Brain microvascular endothelial cell (primary cell): ENCODE results near the gene CCBE1.

Source experiments
- DNase-seq: peaks from one replicate; pipeline ENCODE4 v3.0.0-alpha.2; 2020
- H3K27ac ChIP-seq: fragments of 250-450 bp; sonication (Bioruptor Pico); 2 replicates; pipeline ENCODE4 v1.5.1; 2020; ENCODE audit warnings: mild to moderate bottlenecking, moderate library complexity
- H3K27me3 ChIP-seq: fragments of 250-450 bp; sonication (Bioruptor Pico); replicated peaks from 2 replicates; pipeline ENCODE4 v1.5.1; 2020; ENCODE audit warnings: mild to moderate bottlenecking
- H3K36me3 ChIP-seq: fragments of 250-450 bp; sonication (Bioruptor Pico); replicated peaks from 2 replicates; pipeline ENCODE4 v1.5.1; 2020; ENCODE audit warnings: mild to moderate bottlenecking
- H3K4me3 ChIP-seq: 2 replicates; pipeline ENCODE4 v1.5.1; 2011; ENCODE audit warnings: low read depth, mild to moderate bottlenecking, control low read depth, low read length, moderate library complexity
- in situ Hi-C: cut with HindIII; loops from 2 replicates; pipeline ENCODE4 v1.10.0; 2017; ENCODE audit warnings: low sequenced_read_pairs, low pct_ligation_motif_present
- TF ChIP-seq, protein P1 (sequence below): IDR thresholded peaks from 2 replicates; pipeline ENCODE4 v1.5.1; 2011; ENCODE audit warnings: low read depth, mild to moderate bottlenecking, moderate library complexity, low read length, control low read depth, inconsistent platforms; ENCODE audit errors: missing control alignments

Gene CCBE1

DNA sequence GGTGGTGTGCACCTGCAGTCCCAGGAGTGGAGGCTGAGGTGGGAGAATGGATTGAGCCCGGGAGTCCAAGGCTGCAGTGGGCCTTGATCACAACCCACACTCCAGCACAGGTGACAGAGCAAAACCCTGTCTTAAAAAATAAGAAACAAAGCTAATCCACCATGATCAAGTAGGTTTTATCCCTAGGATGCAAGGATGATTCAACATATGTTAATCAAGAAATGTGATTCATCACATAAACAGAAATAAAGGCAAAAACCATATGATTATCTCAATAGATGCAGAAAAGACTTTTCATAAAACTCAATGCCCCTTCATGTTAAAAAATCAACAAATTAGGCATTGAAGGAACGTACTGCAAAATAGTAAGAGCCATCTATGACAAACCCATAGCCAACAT, 58.1 kb downstream of the CCBE1 start:
- TF ChIP-seq, protein P1, sequence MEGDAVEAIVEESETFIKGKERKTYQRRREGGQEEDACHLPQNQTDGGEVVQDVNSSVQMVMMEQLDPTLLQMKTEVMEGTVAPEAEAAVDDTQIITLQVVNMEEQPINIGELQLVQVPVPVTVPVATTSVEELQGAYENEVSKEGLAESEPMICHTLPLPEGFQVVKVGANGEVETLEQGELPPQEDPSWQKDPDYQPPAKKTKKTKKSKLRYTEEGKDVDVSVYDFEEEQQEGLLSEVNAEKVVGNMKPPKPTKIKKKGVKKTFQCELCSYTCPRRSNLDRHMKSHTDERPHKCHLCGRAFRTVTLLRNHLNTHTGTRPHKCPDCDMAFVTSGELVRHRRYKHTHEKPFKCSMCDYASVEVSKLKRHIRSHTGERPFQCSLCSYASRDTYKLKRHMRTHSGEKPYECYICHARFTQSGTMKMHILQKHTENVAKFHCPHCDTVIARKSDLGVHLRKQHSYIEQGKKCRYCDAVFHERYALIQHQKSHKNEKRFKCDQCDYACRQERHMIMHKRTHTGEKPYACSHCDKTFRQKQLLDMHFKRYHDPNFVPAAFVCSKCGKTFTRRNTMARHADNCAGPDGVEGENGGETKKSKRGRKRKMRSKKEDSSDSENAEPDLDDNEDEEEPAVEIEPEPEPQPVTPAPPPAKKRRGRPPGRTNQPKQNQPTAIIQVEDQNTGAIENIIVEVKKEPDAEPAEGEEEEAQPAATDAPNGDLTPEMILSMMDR: no peak
- no peak overlapping the region for H3K4me3 ChIP-seq
- in situ Hi-C loops: loop anchor here (25.0 kb wide), 1 partner anchor 173 kb away; no protein-coding TSS in a partner anchor
- no peaks in the 10 kb centered on the region for H3K27me3 ChIP-seq
- H3K27ac ChIP-seq: no peak overlapping the region
- no peaks in the 10 kb centered on the region for H3K36me3 ChIP-seq
- no peak for DNase-seq

GRCh38 chr18:59633961-59634485, 63.2 kb downstream of the CCBE1 start:
- H3K36me3 ChIP-seq: no peaks in the 10 kb centered on the region
- H3K27ac ChIP-seq: no peak overlapping the region
- no peaks in the 10 kb centered on the region for H3K27me3 ChIP-seq
- DNase-seq: no peak
- in situ Hi-C loops: loop anchor here (25.0 kb wide), 1 partner anchor 178 kb away; no protein-coding TSS in a partner anchor
- H3K4me3 ChIP-seq: no peak overlapping the region
- TF ChIP-seq, protein P1: no peak

DNA sequence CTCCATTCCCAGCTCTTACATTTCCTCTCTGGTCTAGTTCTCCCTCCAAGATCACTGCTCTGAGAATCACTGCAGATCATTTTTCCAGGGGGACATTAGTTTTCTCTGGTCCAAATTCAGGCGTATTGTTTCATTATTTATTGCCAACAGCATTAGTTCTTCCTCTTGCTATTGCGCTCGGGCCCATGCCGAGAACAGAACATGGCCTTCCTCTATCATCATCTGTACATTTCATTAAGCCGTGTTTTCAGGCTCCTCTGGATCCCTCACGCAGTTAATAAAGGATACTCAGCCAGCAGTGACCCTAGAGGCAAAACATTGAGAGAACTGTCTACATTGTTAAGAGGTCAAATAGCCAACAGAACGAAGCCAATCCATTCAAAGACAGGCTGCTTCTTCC, 63.9 kb downstream of the CCBE1 start:
- TF ChIP-seq, protein P1: no peak
- in situ Hi-C loops: loop anchor here (25.0 kb wide), 1 partner anchor 179 kb away; no protein-coding TSS in a partner anchor
- H3K27me3 ChIP-seq: no peaks in the 10 kb centered on the region
- no peak overlapping the region for H3K27ac ChIP-seq
- no peak overlapping the region for H3K4me3 ChIP-seq
- no peak for DNase-seq
- no peaks in the 10 kb centered on the region for H3K36me3 ChIP-seq

- no peak for DNase-seq
- in situ Hi-C loops: loop anchor here (25.0 kb wide), 1 partner anchor 181 kb away; no protein-coding TSS in a partner anchor
- TF ChIP-seq, protein P1: peak; percentile 87
- Histone ChIP-seq H3K36me3 (no peaks in the 10 kb centered on the region), H3K4me3 (no peak overlapping the region), H3K27me3 (no peaks in the 10 kb centered on the region), H3K27ac (no peak overlapping the region)
Observed at GRCh38 chr18:59631583-59632181, 65.5 kb downstream of the CCBE1 start.

- DNase-seq: no peak
- H3K27me3 ChIP-seq: no peaks in the 10 kb centered on the region
- H3K4me3 ChIP-seq: no peak overlapping the region
- in situ Hi-C loops: loop anchor here (25.0 kb wide), 1 partner anchor 182 kb away; no protein-coding TSS in a partner anchor
- H3K36me3 ChIP-seq: no peaks in the 10 kb centered on the region
- no peak overlapping the region for H3K27ac ChIP-seq
- TF ChIP-seq, protein P1: no peak
Observed at GRCh38 chr18:59629894-59630293, 67.3 kb downstream of the CCBE1 start.
